GM19463 (cell line): ENCODE data around the gene ENO1.
"Not testable (repeated sequence)": the region's sequence is repeated elsewhere in the genome, so short reads cannot be mapped to it uniquely, and the experiment has no call there.

ENCODE experiments used
- ATAC-seq: cut with Tn5 transposase; IDR thresholded peaks from one replicate; pipeline ENCODE4 v1.9.1; 2021; ENCODE audit warnings: mild to moderate bottlenecking, moderate library complexity; ENCODE audit not compliant: unreplicated experiment

ENO1 gene

GRCh38 chr1:8897505-8897904, 19.0 kb upstream of the ENO1 start:
- ATAC-seq = not testable (repeated sequence)

GRCh38 chr1:8896775-8897174, 18.3 kb upstream of the ENO1 start:
- not testable (repeated sequence) for ATAC-seq

GRCh38 chr1:8892026-8892425, 13.5 kb upstream of the ENO1 start:
- no peak for ATAC-seq

- ATAC-seq = no peak
Measured at GRCh38 chr1:8891401-8891800, 12.9 kb upstream of the ENO1 start.

- ATAC-seq = no peak
Measured at GRCh38 chr1:8889925-8890785, 11.7 kb upstream of the ENO1 start.

GRCh38 chr1:8889103-8889846, 10.8 kb upstream of the ENO1 start:
- no peak for ATAC-seq

- no peak for ATAC-seq
Measured at GRCh38 chr1:8886589-8886988, 8.1 kb upstream of the ENO1 start.

GRCh38 chr1:8886031-8886524, 7.6 kb upstream of the ENO1 start:
- not testable (repeated sequence) for ATAC-seq

- ATAC-seq = not testable (repeated sequence)
Measured at GRCh38 chr1:8884105-8884504, 5.6 kb upstream of the ENO1 start.

- no peak for ATAC-seq
Measured at GRCh38 chr1:8883491-8883890, 5.0 kb upstream of the ENO1 start.

GRCh38 chr1:8879922-8880676, 1.6 kb upstream of the ENO1 start:
- no peak for ATAC-seq

GRCh38 chr1:8879464-8879921, 1.0 kb upstream of the ENO1 start:
- ATAC-seq = no peak

- ATAC-seq = peak; percentile 70
Measured at GRCh38 chr1:8878698-8879463, 395 bp upstream of the ENO1 start.

- no peak for ATAC-seq
Measured at GRCh38 chr1:8876087-8876486, 2.4 kb downstream of the ENO1 start.

GRCh38 chr1:8875216-8875861, 3.1 kb downstream of the ENO1 start:
- no peak for ATAC-seq

- no peak for ATAC-seq
Measured at GRCh38 chr1:8874230-8875201, 4.0 kb downstream of the ENO1 start.

- no peak for ATAC-seq
Measured at GRCh38 chr1:8873506-8874229, 4.8 kb downstream of the ENO1 start.

GRCh38 chr1:8873001-8873400, 5.5 kb downstream of the ENO1 start:
- no peak for ATAC-seq
